IPS DF 6.9 (cell line): Measurements from ENCODE around the gene INPP5A.
"Not testable (repeated sequence)": the region's sequence is repeated elsewhere in the genome, so short reads cannot be mapped to it uniquely, and the experiment has no call there.

ENCODE experiments used
- DNase-seq: peaks from one replicate; pipeline ENCODE4 v3.0.0-alpha.2; 2013; ENCODE audit warnings: low read depth, low spot score
- H3K27ac ChIP-seq: one replicate; pipeline ENCODE4 v1.5.1; 2013; ENCODE audit warnings: low read length, control low read depth
- H3K27me3 ChIP-seq: 2 replicates; pipeline ENCODE4 v1.6.1; 2013; ENCODE audit warnings: mild to moderate bottlenecking, low read length; ENCODE audit not compliant: control insufficient read depth, insufficient read depth
- H3K36me3 ChIP-seq: 2 replicates; pipeline ENCODE4 v1.6.1; 2013; ENCODE audit warnings: low read length; ENCODE audit not compliant: control insufficient read depth, insufficient read depth
- H3K4me1 ChIP-seq: 2 replicates; pipeline ENCODE4 v1.6.1; 2013; ENCODE audit warnings: low read length; ENCODE audit not compliant: control insufficient read depth, insufficient read depth
- H3K4me3 ChIP-seq: 2 replicates; pipeline ENCODE4 v1.5.1; 2013; ENCODE audit warnings: mild to moderate bottlenecking, low read length
- H3K9me3 ChIP-seq: 2 replicates; pipeline ENCODE4 v1.6.1; 2013; ENCODE audit warnings: low read length, inconsistent platforms; ENCODE audit not compliant: control insufficient read depth, insufficient read depth
- WGBS: extraction: QIAGEN DNeasy Blood & Tissue Kit; methylation state at CpG from one replicate; pipeline ENCODE4 v1.1.7; 2013; ENCODE audit warnings: mixed read lengths, missing lambda C conversion rate; ENCODE audit not compliant: insufficient read length, insufficient coverage; 5-methylcytosine and 5-hydroxymethylcytosine counted together

The INPP5A gene

GRCh38 chr10:132505546-132505945, 32.0 kb upstream of the INPP5A start:
- H3K36me3 ChIP-seq, H3K27ac ChIP-seq, H3K27me3 ChIP-seq, H3K4me1 ChIP-seq, H3K9me3 ChIP-seq, H3K4me3 ChIP-seq, DNase-seq: not testable (repeated sequence)
- WGBS: no CpG with 5 or more reads among the region's 23 CpGs

DNA sequence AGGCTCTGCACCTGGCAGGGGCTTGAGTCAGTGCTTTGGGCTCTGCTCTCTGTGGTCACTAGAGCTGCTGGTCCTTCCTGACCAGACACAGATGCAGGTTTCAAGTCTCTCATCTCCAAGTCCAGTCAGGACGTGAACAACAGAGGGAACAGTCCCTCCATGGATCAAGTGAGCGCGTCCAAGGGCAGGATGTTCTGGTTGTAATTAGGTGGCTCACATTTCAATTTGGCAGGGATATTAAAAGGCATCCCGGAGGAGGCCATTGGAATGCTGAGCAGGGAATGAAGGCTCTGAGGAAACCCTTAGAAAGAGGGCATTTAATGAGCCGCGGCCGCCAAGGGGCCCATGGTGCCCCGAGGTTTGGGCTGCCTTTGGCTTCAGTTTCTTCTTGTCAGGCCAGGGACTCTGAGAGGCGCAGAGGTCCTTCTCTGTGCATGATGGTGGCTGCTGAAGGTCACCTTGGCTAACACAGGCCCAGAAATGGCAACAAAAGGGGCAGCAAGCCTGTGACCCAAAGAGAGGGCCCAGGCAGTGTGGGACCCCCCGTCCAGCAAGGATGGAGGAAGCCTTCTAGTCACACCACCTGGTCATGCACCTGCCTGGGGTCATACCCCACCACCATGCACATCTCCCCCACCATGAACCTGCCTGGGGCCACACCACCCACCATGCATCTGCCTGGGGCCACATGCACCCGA, 30.7 kb upstream of the INPP5A start:
- no CpG with 5 or more reads among the region's 11 CpGs for WGBS
- DNase-seq: no peak

GRCh38 chr10:132507409-132507955, 30.1 kb upstream of the INPP5A start:
- no peaks in the 10 kb centered on the region for H3K4me1 ChIP-seq
- H3K27me3 ChIP-seq: no peaks in the 10 kb centered on the region
- H3K36me3 ChIP-seq: no peaks in the 10 kb centered on the region
- no peaks in the 10 kb centered on the region for H3K9me3 ChIP-seq
- no CpG with 5 or more reads among the region's 10 CpGs for WGBS
- no peak overlapping the region for H3K27ac ChIP-seq
- no peak for DNase-seq
- no peak overlapping the region for H3K4me3 ChIP-seq

More for the DNA sequence above, 30.7 kb upstream of the INPP5A start:
- no peaks in the 10 kb centered on the region for H3K9me3 ChIP-seq
- no peaks in the 10 kb centered on the region for H3K36me3 ChIP-seq
- H3K4me3 ChIP-seq: no peak overlapping the region
- H3K27me3 ChIP-seq: no peaks in the 10 kb centered on the region
- H3K4me1 ChIP-seq: no peaks in the 10 kb centered on the region
- no peak overlapping the region for H3K27ac ChIP-seq

DNA sequence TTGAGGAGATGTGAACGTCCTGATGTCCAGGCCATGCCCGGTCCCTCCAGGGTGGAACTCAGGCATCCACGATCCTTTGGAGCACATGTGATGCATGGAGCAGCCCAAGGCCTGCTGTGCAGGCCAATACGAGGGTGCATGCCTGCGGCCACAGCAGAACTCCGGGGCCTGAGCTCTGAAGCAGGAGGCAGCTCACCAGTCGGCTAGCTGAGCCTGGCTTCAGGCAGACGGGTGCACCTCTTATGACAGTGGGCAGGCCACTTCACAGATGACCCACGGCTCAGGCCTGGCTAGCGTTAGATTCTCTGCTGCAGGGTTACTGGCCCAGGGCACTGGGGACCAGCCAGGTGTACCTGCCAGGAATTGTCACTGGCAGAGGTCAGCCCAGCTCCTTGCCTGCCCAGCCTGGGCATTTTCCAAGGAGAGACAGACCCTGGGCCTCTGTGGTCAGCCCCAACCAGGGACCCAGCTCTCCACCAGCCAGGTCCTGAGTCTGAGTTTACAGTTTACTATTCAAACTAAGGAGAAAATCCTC, 29.6 kb upstream of the INPP5A start:
- no peaks in the 10 kb centered on the region for H3K27me3 ChIP-seq
- DNase-seq: no peak
- H3K27ac ChIP-seq: no peak overlapping the region
- WGBS: no CpG with 5 or more reads among the region's 10 CpGs
- no peak overlapping the region for H3K4me3 ChIP-seq
- H3K4me1 ChIP-seq: no peaks in the 10 kb centered on the region
- H3K36me3 ChIP-seq: no peaks in the 10 kb centered on the region
- no peaks in the 10 kb centered on the region for H3K9me3 ChIP-seq

DNA sequence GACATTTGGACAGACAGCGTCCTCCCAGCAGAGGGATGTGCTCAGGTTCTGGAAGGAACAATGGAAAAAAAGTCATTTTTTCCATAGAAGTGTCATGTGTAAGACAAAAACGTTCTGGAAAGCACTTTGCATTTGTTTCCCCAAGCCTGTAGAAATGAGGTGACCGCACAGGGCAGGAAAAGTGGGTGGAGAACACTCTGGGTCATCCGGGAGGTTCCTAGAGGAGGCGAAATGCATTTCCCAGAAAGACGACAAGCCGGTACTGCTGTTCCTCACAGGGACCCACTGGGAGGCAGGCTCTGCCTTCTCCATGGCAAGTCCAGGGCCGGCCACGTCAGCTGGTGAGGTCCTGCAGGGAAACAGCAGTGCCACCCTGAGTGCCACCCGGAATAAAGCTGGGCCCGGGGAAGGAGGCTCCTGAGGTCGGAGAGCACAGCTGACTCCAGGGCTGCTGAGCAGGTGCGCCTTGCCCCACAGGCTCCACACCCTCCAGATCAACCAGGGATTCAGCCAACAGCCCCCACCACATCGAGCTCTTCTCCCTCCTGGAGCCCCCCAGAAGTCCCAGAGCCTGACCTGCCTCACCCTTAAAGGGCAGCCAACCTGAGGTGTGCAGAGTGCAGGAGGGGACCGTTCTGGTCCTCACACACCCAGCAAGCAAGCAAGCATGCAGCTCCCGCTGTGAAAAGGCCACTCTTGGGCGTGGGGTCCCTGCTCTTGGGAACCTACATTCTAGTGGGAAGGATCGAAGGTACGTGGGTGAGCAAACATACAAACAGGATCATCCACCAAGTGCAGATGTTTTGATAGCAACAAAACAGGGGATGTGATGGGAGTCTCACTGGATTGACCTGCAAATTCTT, 28.8 kb upstream of the INPP5A start:
- H3K36me3 ChIP-seq: no peaks in the 10 kb centered on the region
- WGBS: no CpG with 5 or more reads among the region's 19 CpGs
- H3K27me3 ChIP-seq: no peaks in the 10 kb centered on the region
- DNase-seq: no peak
- no peaks in the 10 kb centered on the region for H3K9me3 ChIP-seq
- no peak overlapping the region for H3K27ac ChIP-seq
- no peaks in the 10 kb centered on the region for H3K4me1 ChIP-seq
- no peak overlapping the region for H3K4me3 ChIP-seq

DNA sequence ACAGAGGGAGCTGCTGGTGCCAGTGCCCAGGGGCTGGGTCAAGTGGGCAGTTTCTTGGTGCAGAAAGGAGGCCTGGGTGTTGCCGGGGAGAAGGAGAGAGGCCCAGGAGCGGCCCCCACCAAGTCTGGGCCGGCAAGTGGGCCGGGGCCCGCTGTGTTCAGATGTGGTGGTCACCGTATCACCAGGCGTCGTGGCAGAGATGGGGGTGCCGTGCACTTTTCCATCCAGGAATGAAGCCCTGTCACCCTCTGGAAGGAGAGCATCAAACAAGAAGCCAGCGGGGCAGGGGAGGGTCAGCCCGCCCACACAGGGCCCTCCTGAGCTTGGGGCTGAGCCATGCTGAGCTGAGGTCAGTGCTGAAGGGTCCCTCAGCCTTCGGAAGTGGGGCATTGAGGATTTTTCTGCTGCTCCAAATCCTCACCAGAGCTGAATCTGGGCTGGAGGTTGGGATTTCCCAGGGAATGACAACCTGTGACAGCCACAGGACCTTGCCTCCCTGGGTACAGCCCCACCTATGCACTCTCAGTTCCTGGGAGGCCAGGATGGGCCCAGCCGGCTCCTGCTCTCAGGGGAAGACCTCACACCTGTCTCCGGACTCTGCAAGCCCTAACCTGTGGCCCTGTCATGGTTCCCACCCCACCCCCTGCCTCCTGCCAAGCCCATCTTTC, 27.9 kb upstream of the INPP5A start:
- no CpG with 5 or more reads among the region's 14 CpGs for WGBS
- no peak overlapping the region for H3K4me3 ChIP-seq

GRCh38 chr10:132510174-132510611, 27.4 kb upstream of the INPP5A start:
- no CpG with 5 or more reads among the region's 15 CpGs for WGBS
- no peak overlapping the region for H3K4me3 ChIP-seq
- no peaks in the 10 kb centered on the region for H3K4me1 ChIP-seq
- no peaks in the 10 kb centered on the region for H3K36me3 ChIP-seq
- no peaks in the 10 kb centered on the region for H3K9me3 ChIP-seq
- no peak for DNase-seq
- H3K27ac ChIP-seq: no peak overlapping the region
- H3K27me3 ChIP-seq: no peaks in the 10 kb centered on the region

More for the DNA sequence above, 27.9 kb upstream of the INPP5A start:
- no peaks in the 10 kb centered on the region for H3K27me3 ChIP-seq
- no peaks in the 10 kb centered on the region for H3K9me3 ChIP-seq
- H3K27ac ChIP-seq: no peak overlapping the region
- H3K4me1 ChIP-seq: no peaks in the 10 kb centered on the region
- no peak for DNase-seq
- H3K36me3 ChIP-seq: no peaks in the 10 kb centered on the region

DNA sequence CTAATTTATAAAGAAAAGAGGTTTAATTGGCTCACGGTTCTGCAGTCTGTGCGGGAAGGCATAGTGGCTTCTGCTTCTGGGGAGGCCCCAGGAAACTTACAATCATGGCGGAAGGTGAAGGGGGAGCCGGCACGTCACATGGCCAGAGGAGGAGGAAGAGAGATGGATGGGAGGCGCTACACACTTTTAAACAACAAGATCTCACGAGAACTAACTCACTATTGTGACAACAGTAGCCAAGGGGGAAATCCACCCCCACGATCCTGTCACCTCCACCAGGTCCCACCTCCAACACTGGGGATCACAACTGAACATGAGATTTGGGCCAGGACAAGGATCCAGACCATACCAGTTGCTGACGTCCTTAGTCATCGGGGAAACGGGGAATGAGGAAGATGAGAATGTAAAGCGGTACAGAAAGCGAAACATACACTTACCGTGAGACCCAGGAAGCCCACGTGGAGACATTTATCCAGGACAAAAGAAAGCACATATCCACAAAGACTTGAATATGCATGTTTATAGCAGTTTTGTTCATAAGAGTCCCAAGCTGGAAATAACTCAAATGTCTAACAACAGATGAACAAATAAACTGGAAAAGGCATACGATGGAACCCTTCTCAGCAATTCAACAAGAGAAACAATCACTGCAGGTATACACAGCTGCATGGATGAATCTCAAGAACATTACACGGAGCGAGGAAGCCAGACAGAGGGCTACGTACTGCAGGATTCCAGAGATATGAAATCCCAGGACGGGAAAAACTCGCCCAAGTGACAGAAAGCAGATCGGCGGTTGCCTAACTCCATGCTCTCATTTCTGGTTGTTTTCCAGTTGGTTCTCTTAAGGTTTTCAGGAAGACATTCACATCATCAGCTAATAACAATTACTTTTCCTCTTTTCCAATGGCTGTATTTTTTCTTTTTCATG, 26.2 kb upstream of the INPP5A start:
- Histone ChIP-seq H3K27me3 (no peaks in the 10 kb centered on the region), H3K4me1 (peaks cover 1% of the 10 kb centered on the region; the same call in 1 of the 2 replicates), H3K4me3 (no peak overlapping the region), H3K36me3 (no peaks in the 10 kb centered on the region), H3K27ac (no peak overlapping the region), H3K9me3 (no peaks in the 10 kb centered on the region)
- DNase-seq: no peak
- no CpG with 5 or more reads among the region's 23 CpGs for whole genome bisulfite sequencing

- Histone ChIP-seq H3K36me3 (no peaks in the 10 kb centered on the region), H3K4me1 (peaks cover 6% of the 10 kb centered on the region), H3K4me3 (no peak overlapping the region), H3K27me3 (no peaks in the 10 kb centered on the region), H3K27ac (no peak overlapping the region), H3K9me3 (no peaks in the 10 kb centered on the region)
- no peak for DNase-seq
- no CpG with 5 or more reads among the region's 1 CpG for WGBS
Observed at GRCh38 chr10:132512052-132512442, 25.5 kb upstream of the INPP5A start.
